SK-N-SH treated with all-trans-retinoic acid at 6 μM for 48 hours (cell line): Measurements from ENCODE around the gene GNAS.

Experiments used
- ARNTL ChIP-seq: fragments of 450-650 bp; formaldehyde crosslinking; IDR thresholded peaks from 2 replicates; pipeline ENCODE4 v1.5.0; 2020; ENCODE audit warnings: low read depth, mild to moderate bottlenecking, moderate library complexity, borderline replicate concordance
- CREB5 ChIP-seq: fragments of 250-450 bp; sonication (Bioruptor Pico); IDR thresholded peaks from 2 replicates; pipeline ENCODE4 v1.5.1; 2020; ENCODE audit warnings: low read depth, mild to moderate bottlenecking, moderate library complexity
- ESRRG ChIP-seq: fragments of 250-450 bp; sonication (Bioruptor Pico); IDR thresholded peaks from 2 replicates; pipeline ENCODE4 v1.6.1; 2021; ENCODE audit warnings: mild to moderate bottlenecking
- ISL1 ChIP-seq: fragments of 250-450 bp; sonication (Bioruptor Pico); IDR thresholded peaks from 2 replicates; pipeline ENCODE4 v2.1.2; 2022; ENCODE audit warnings: mild to moderate bottlenecking, moderate library complexity
- PATZ1 ChIP-seq: fragments of 250-450 bp; sonication (Bioruptor Pico); IDR thresholded peaks from 2 replicates; pipeline ENCODE4 v1.8.0; 2020; ENCODE audit warnings: mild to moderate bottlenecking, moderate library complexity, borderline replicate concordance
- SNAI2 ChIP-seq: fragments of 250-450 bp; sonication (Bioruptor Pico); IDR thresholded peaks from 2 replicates; pipeline ENCODE4 v1.5.0; 2020; ENCODE audit warnings: mild to moderate bottlenecking, moderate library complexity
- ZFP3 ChIP-seq: fragments of 250-450 bp; sonication (Bioruptor Pico); IDR thresholded peaks from 2 replicates; pipeline ENCODE4 v1.5.0; 2020; ENCODE audit warnings: mild to moderate bottlenecking, moderate library complexity

- TF ChIP-seq PATZ1 (CRISPR knock-in tag) (no peak), ZFP3 (CRISPR knock-in tag) (no peak), ARNTL (no peak), CREB5 (CRISPR knock-in tag) (no peak), SNAI2 (CRISPR knock-in tag) (no peak), ISL1 (CRISPR knock-in tag) (no peak), ESRRG (CRISPR knock-in tag) (no peak)
Observed at GRCh38 chr20:58836616-58837204, 15.8 kb upstream of the GNAS start.
